Progenitor cell of endocrine pancreas (in vitro differentiated cells): ENCODE measurements around the gene RPL10A. TPM values are rescaled to one million over a fixed set of nuclear protein-coding genes. Genes with fewer than 3 reads are reported as not detected.

Source experiments
- DNase-seq: peaks from one replicate; pipeline ENCODE4 v3.0.0; 2021; ENCODE audit warnings: low spot score; ENCODE audit not compliant: unreplicated experiment
- H3K27ac Mint-ChIP-seq: 2 replicates; pipeline ENCODE4 v1.8.0; 2021; ENCODE audit warnings: mild to moderate bottlenecking, moderate library complexity, mixed read lengths
- H3K27me3 Mint-ChIP-seq: 2 replicates; pipeline ENCODE4 v1.8.0; 2021; ENCODE audit warnings: mixed read lengths
- H3K36me3 Mint-ChIP-seq: 2 replicates; pipeline ENCODE4 v1.8.0; 2022; ENCODE audit warnings: mixed read lengths; ENCODE audit not compliant: insufficient read depth
- H3K4me1 Mint-ChIP-seq: 2 replicates; pipeline ENCODE4 v1.8.0; 2021; ENCODE audit warnings: low read depth, mixed read lengths
- H3K4me3 Mint-ChIP-seq: 2 replicates; pipeline ENCODE4 v1.8.0; 2021; ENCODE audit warnings: low read depth, mild to moderate bottlenecking, moderate library complexity, mixed read lengths
- H3K9me3 Mint-ChIP-seq: 2 replicates; pipeline ENCODE4 v1.8.0; 2021; ENCODE audit warnings: low read depth, mixed read lengths
- CTCF ChIP-seq: fragments of 200-600 bp; sonication (generic); IDR thresholded peaks from one replicate; pipeline ENCODE4 v1.5.0; 2021; ENCODE audit warnings: antibody characterized with exemption, mild to moderate bottlenecking; ENCODE audit not compliant: unreplicated experiment
- total RNA-seq: library from RNA; stranded (reverse); gene quantifications from 2 replicates; pipeline ENCODE4 v1.2.1, GENCODE V29; 2021

Gene RPL10A
- total RNA-seq, 1 donor from 2014 or later = 1,416 TPM

DNA sequence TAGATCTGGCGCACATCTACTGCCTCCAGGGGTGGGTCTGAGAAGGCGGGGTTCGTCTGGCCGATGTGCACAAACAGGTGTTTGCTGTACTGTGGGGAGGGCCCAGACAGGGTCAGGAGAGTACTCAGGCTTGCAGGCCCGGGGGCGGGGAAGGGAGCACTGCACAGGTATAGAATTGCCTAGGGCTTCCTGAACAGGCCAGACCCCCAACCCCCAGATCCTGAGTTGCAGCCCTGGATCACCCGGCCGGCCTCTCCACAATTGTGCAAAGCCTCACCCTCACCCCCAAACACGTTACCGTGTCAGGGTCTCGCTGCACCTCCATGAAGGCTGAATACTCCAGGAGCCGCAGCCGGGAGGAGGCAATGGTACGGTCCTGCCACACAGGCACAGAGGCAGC is 7.8 kb downstream of the RPL10A start:
- Mint-ChIP-seq H3K9me3 (no peaks in the 10 kb centered on the region), H3K36me3 (peaks cover 11% of the 10 kb centered on the region), H3K27ac (no peak overlapping the region), H3K4me1 (peaks cover 7% of the 10 kb centered on the region), H3K27me3 (no peaks in the 10 kb centered on the region), H3K4me3 (no peak overlapping the region)
- DNase-seq = no peak
- no peak for TF ChIP-seq CTCF

DNA sequence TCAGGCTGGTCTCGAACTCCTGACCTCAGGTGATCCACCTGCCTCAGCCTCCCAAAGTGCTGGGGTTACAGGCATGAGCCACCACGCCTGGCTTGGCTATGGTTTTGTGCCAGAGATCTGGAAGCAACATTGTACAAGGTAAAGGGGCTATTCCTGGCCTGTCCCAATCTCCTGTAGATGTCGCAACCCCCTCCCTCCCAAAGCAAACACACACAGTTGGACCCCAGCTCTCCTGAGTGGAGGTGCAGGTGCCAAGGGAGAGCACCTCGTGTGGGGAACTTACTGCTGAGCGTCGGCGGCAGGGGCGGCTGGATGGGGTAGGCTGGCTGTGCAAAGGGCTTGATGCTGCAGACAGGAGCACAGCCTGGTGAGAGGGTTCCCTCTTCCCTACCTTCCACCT is 8.8 kb downstream of the RPL10A start:
- TF ChIP-seq CTCF = no peak
- H3K27ac Mint-ChIP-seq = no peak overlapping the region
- no peak overlapping the region for H3K4me3 Mint-ChIP-seq
- peaks cover 14% of the 10 kb centered on the region for H3K36me3 Mint-ChIP-seq
- no peaks in the 10 kb centered on the region for H3K9me3 Mint-ChIP-seq
- H3K27me3 Mint-ChIP-seq = no peaks in the 10 kb centered on the region
- DNase-seq = no peak
- H3K4me1 Mint-ChIP-seq = peaks cover 8% of the 10 kb centered on the region

DNA sequence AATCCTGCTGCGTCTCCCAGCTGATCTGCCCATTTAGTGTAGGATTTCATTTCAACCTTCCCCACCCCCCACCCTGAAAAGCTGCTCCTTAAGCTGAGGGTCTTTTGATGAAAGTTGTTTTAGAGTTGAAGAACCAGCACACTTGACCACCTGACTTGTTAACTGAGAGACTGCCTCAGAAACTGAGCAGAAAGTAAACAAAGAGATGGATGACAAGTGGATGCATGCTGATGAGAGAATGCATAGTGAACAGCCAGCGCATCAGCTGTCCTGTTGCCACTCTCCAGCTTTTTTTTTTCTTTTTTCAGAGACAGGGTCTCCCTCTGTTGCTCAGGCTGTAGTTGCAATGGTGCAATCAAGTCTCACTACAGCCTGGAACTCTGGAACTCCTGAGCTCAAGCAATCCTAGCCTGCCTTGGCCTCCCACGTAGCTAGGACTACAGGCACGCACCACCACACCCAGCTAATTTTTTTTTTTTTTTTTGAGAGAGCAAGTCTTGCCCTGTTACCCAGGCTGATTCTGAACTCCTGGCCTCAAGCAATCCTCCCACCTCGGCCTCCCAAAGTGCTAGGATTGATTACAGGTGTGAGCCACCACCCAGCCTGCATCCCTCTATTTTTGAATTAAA is 9.5 kb downstream of the RPL10A start:
- Mint-ChIP-seq H3K27ac (no peak overlapping the region), H3K9me3 (no peaks in the 10 kb centered on the region), H3K4me1 (peaks cover 7% of the 10 kb centered on the region), H3K27me3 (no peaks in the 10 kb centered on the region), H3K36me3 (peaks cover 13% of the 10 kb centered on the region), H3K4me3 (no peak overlapping the region)
- no peak for TF ChIP-seq CTCF
- DNase-seq = no peak

DNA sequence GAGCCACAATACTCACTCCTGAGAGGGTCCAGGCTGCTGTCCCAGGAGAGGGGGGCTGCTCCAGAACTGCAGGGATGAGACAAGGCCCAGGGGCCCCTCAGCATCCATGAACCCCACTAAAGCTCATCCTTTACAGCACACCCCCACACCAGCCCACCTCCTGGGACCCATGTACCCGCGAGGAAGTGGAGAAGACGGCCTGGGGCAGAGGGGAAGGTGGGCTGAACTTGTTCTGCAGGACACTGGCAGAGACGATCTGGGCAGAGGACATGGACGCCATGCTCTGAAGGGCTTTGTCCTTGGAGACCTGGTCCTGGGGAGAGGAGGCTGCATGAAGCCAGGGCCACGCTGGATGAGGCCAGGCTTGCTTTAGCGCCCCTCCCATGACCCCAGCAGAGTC is 10.1 kb downstream of the RPL10A start:
- Mint-ChIP-seq H3K27me3 (no peaks in the 10 kb centered on the region), H3K9me3 (no peaks in the 10 kb centered on the region), H3K36me3 (peaks cover 16% of the 10 kb centered on the region), H3K4me3 (no peak overlapping the region), H3K4me1 (peaks cover 7% of the 10 kb centered on the region), H3K27ac (no peak overlapping the region)
- no peak for TF ChIP-seq CTCF
- no peak for DNase-seq

DNA sequence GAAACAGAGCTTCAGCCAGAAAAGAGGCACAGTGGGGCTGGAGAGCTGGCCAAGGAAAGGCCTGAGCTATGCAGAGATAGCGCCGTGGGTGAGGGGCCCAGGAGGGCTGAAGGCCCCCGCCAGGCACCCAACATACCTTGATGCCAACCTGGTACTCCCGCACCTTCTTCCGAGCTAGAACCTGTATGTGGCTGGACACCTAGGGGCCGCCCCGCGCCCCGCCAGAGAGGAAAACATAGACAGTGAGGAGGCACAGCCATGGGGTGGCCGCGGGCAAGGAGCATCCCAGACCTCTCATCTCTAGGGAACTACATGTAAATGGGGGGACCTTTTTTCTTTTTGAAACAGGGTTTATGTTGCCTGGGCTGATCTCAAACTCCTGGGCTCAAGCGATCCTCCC is 12.0 kb downstream of the RPL10A start:
- H3K4me3 Mint-ChIP-seq = no peak overlapping the region
- H3K9me3 Mint-ChIP-seq = no peaks in the 10 kb centered on the region
- no peak overlapping the region for H3K27ac Mint-ChIP-seq
- H3K36me3 Mint-ChIP-seq = peaks cover 17% of the 10 kb centered on the region
- no peak for DNase-seq
- H3K4me1 Mint-ChIP-seq = peaks cover 10% of the 10 kb centered on the region
- TF ChIP-seq CTCF = no peak
- H3K27me3 Mint-ChIP-seq = no peaks in the 10 kb centered on the region
